GM12878 (cell line): ENCODE measurements around the gene DMRT1. TPM values are rescaled to one million over a fixed set of nuclear protein-coding genes. Genes with fewer than 3 reads are reported as not detected.

Experiments used
- ATAC-seq: fragments of 200-7000 bp; cut with Tn5 transposase; 3 replicates; pipeline ENCODE4 v1.9.1; 2020; ENCODE audit warnings: mild to moderate bottlenecking, moderate library complexity
- BruUV-seq: library from RNA; stranded (reverse); fragments of 400-500 nt; replicated peaks from 2 replicates; lab custom pipeline; 2021; lab: Mats Ljungman, UMichigan
- CTCF ChIA-PET: fragments of 300-600 bp; sonication (Branson Sonifier 250); formaldehyde crosslinking; extraction: SDS; loops from one replicate; lab custom pipeline; 2021; ENCODE audit warnings: inconsistent platforms; lab: Yijun Ruan, JAX
- POLR2A ChIA-PET: fragments of 350-600 bp; formaldehyde crosslinking; extraction: SDS; loops from one replicate; lab custom pipeline; 2021; ENCODE audit warnings: inconsistent platforms; lab: Charles Lee
- RAD21 ChIA-PET: fragments of 300-600 bp; sonication (Branson Sonifier 250); formaldehyde crosslinking; loops from one replicate; lab custom pipeline; 2023; ENCODE audit warnings: antibody characterized with exemption; ENCODE audit not compliant: unreplicated experiment; lab: Charles Lee
- SMC1A ChIA-PET: fragments of 300-600 bp; sonication (Branson Sonifier 250); formaldehyde crosslinking; loops from one replicate; lab custom pipeline; 2023; ENCODE audit not compliant: unreplicated experiment, uncharacterized antibody; lab: Charles Lee
- DNase-seq: peaks from one replicate; pipeline ENCODE4 v3.0.0-alpha.2; 2011; ENCODE audit warnings: low read depth, low spot score
- FAIRE-seq: peaks from 3 replicates; lab custom pipeline; 2011; peaks lifted over from hg19 to GRCh38; lab: Jason Lieb, UNC
- H2AFZ ChIP-seq: 2 replicates; pipeline ENCODE4 v1.6.0; 2011; ENCODE audit warnings: low read depth, low read length, control low read depth; ENCODE audit not compliant: control insufficient read depth
- H3K27ac ChIP-seq: 2 replicates; pipeline ENCODE4 v1.5.1; 2011; ENCODE audit warnings: control low read depth; ENCODE audit not compliant: control insufficient read depth, insufficient read depth
- H3K27me3 ChIP-seq, 2 experiments: replicated peaks in 1 of 2; 2 replicates each; pipeline versions ENCODE4 v1.6.0 to v1.6.1; 2011; ENCODE audit warnings: low read length in 1 of 2; ENCODE audit not compliant: control insufficient read depth in 2 of 2, insufficient read depth in 2 of 2
- H3K36me3 ChIP-seq, 2 experiments: 2 replicates each; pipeline ENCODE4 v1.5.1; 2011; ENCODE audit warnings: low read length in 1 of 2; ENCODE audit not compliant: control insufficient read depth in 2 of 2, insufficient read depth in 2 of 2
- H3K4me1 ChIP-seq: 2 replicates; pipeline ENCODE4 v1.6.1; 2011; ENCODE audit warnings: mild to moderate bottlenecking, low read length, moderate library complexity, mixed read lengths; ENCODE audit not compliant: control insufficient read depth, insufficient read depth
- H3K4me2 ChIP-seq: 2 replicates; pipeline ENCODE4 v1.6.0; 2011; ENCODE audit warnings: control low read depth; ENCODE audit not compliant: control insufficient read depth, insufficient read depth
- H3K4me3 ChIP-seq: fragments of 200-600 bp; sonication (generic); 2 replicates; pipeline ENCODE4 v1.5.1; 2016
- H3K79me2 ChIP-seq: 2 replicates; pipeline ENCODE4 v1.6.0; 2011; ENCODE audit warnings: low read length; ENCODE audit not compliant: control insufficient read depth, insufficient read depth
- H3K9ac ChIP-seq: 2 replicates; pipeline ENCODE4 v1.8.0; 2011; ENCODE audit warnings: low read length, control low read depth, mixed read lengths; ENCODE audit not compliant: control insufficient read depth, insufficient read depth
- H3K9me3 ChIP-seq: replicated peaks from 3 replicates; pipeline ENCODE4 v1.5.1; 2011; ENCODE audit warnings: mild to moderate bottlenecking, low read length; ENCODE audit not compliant: control insufficient read depth, insufficient read depth
- H4K20me1 ChIP-seq: 2 replicates; pipeline ENCODE4 v1.6.0; 2011; ENCODE audit not compliant: control insufficient read depth, insufficient read depth
- JUNB ChIP-seq: IDR thresholded peaks from 2 replicates; pipeline ENCODE4 v1.6.1; 2016; ENCODE audit warnings: antibody characterized with exemption, mild to moderate bottlenecking
- SKIL ChIP-seq: fragments of 450-650 bp; IDR thresholded peaks from 2 replicates; pipeline ENCODE4 v1.6.1; 2017; ENCODE audit warnings: mild to moderate bottlenecking, low read depth, inconsistent platforms; ENCODE audit not compliant: poor library complexity, severe bottlenecking
- SMAD5 ChIP-seq: IDR thresholded peaks from 2 replicates; pipeline ENCODE4 v1.6.1; 2016; ENCODE audit warnings: antibody characterized with exemption, low read depth
- SMC3 ChIP-seq: IDR thresholded peaks from 2 replicates; pipeline ENCODE4 v1.6.1; 2011; ENCODE audit warnings: low read length, improper control_type of control experiment, borderline replicate concordance
- ZBTB33 ChIP-seq: fragments of 450-650 bp; IDR thresholded peaks from 2 replicates; pipeline ENCODE4 v1.6.1; 2017; ENCODE audit warnings: mild to moderate bottlenecking
- WGBS: methylation state at CpG from one replicate; pipeline ENCODE4 v1.1.6; 2016; ENCODE audit warnings: low lambda C conversion rate; ENCODE audit not compliant: insufficient replicate concordance, insufficient coverage; ENCODE audit errors: missing lambda C conversion rate; 5-methylcytosine and 5-hydroxymethylcytosine counted together
- in situ Hi-C: fragments of 300-500 bp; cut with MboI; formaldehyde crosslinking; loops from 9 replicates; pipeline ENCODE4 v1.14.3; 2018; ENCODE audit warnings: mixed read lengths
- intact Hi-C: fragments of 100-400 bp; cut with micrococcal nuclease; formaldehyde crosslinking; loops from one replicate; pipeline ENCODE4 v1.14.2; 2022; ENCODE audit not compliant: unreplicated experiment
- polyA plus RNA-seq, 11 experiments: library from polyadenylated mRNA; depleted of rRNA in 4 of 11; unstranded in 6 of 11; stranded (reverse) in 5 of 11; fragments of >200 nt; fragmentation: Nextera tagmentation in 4 of 11; fragmentation: Illumina TruSeq in 1 of 11; extraction: Ambion mirVana in 4 of 11; extraction: Trizol in 1 of 11; gene quantifications; 1 replicate in 1 of 11; 2 replicates in 10 of 11; pipeline versions ENCODE4 v1.2.1 to v1.2.3, GENCODE V29; 2011 to 2016; ENCODE audit warnings: inconsistent platforms in 2 of 11, missing spikeins in 2 of 11, low read depth in 1 of 11
- total RNA-seq, 4 experiments: library from RNA; depleted of rRNA in 3 of 4; stranded (reverse); fragments of >200 nt in 3 of 4; fragmentation: Illumina TruSeq in 1 of 4; extraction: Trizol in 1 of 4; gene quantifications; 2 replicates each; pipeline versions ENCODE4 v1.2.1 to v1.2.3, GENCODE V29; 2013 to 2021

The DMRT1 gene
- total and polyA plus RNA-seq, 10 of the 15 experiments (the other 5 are each of a cell fraction or from before 2014, with no cell fraction given): 0.06 to 1.9 (median 0.24) TPM

- intact Hi-C loops: no loop called here
- H3K4me2 ChIP-seq: no peak overlapping the region
- in situ Hi-C loops: no loop called here
- H3K4me1 ChIP-seq: no peaks in the 10 kb centered on the region
- no peak overlapping the region for H3K9ac ChIP-seq
- ChIA-PET RAD21 (interaction anchor here (1.4 kb wide), 1 partner anchor 52 kb away, joined by 3 read pairs; no protein-coding TSS in a partner anchor), CTCF (interaction anchor here (0.9 to 1.5 kb wide), 3 partner anchors 20 to 50 kb away, joined by 4 to 9 read pairs (median 4); no protein-coding TSS in a partner anchor), POLR2A (interaction anchor here (0.5 to 1.0 kb wide), 2 partner anchors 111 to 616 kb away, joined by 3 to 7 read pairs; no protein-coding TSS in a partner anchor)
- 21% methylated on average over 19 of the region's 19 CpGs for whole genome bisulfite sequencing
- ATAC-seq: no peak
- no peaks in the 10 kb centered on the region for H3K36me3 ChIP-seq
- no peaks in the 10 kb centered on the region for H3K79me2 ChIP-seq
- H3K9me3 ChIP-seq: no peaks in the 10 kb centered on the region; the same call in 2 of the 3 replicates
- BruUV-seq: no TSS peak
- H3K27me3 ChIP-seq: peaks cover 29 to 49% of the 10 kb centered on the region in 2 experiments
- H4K20me1 ChIP-seq: no peaks in the 10 kb centered on the region; the same call in 1 of the 2 replicates
- TF ChIP-seq SMC3: no peak
- TF ChIP-seq JUNB: no peak
- no peak for TF ChIP-seq SMAD5
- TF ChIP-seq ZBTB33: no peak
- no peak for TF ChIP-seq SKIL
- TF ChIP-seq, all 136 proteins: peak for 0
- Histone ChIP-seq H3K27ac (no peak overlapping the region), H2AFZ (no peak overlapping the region), H3K4me3 (no peak overlapping the region)
- FAIRE-seq (no peak), DNase-seq (no peak)
- SMC1A ChIA-PET: interaction anchor here (0.6 to 0.9 kb wide), 4 partner anchors 13 to 389 kb away, joined by 3 read pairs; no protein-coding TSS in a partner anchor
Measured at GRCh38 chr9:977838-978830, 136.6 kb downstream of the DMRT1 start.
